Hematopoietic multipotent progenitor cell treated with erythropoietin and hydrocortisone succinate and interleukin-3 and kit ligand, for 4 days (in vitro differentiated cells): ENCODE data around the gene SYT6.
"Not testable (repeated sequence)": the region's sequence is repeated elsewhere in the genome, so short reads cannot be mapped to it uniquely, and the experiment has no call there.

Experiments
- DNase-seq: peaks from one replicate; pipeline ENCODE4 v3.0.0-alpha.2; 2015

SYT6 gene

GRCh38 chr1:114091711-114092110 lies 62.0 kb downstream of the SYT6 start:
- DNase-seq, result no peak

DNA sequence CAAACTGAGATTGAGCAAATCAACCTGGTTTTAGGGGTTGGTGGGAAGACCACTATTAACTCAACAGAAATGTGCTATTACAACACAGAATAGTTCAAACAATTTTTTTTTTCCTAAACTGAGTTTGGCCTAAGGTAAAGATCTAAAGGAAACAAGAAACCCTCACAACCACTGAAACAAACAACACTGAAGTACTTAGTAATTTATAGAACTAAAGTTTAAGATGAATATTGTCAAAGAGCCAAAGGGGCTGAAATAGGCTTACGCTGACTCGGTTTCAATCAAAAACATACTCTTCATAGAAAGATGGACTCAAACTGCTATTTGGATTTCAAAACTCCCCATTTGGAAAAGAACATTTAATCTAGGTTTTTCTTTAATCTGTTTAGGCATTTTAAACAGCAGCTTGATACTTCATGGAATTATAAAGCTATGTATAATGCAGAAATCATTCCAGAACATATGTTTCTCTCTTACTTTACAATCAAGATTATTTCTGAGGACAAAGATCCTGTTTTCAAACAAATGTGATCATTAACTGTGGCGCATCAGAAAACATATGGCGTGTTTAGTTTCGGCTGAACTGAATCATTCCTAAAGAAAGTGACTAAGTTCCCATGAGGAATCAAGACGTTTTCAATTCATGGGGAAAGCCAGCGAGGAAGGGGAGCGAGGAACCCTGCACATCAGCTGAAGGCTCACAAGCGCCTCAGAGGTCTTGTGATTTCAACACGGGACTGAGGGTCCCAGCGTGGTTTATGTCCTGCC lies 62.7 kb downstream of the SYT6 start:
- DNase-seq, result no peak

DNA sequence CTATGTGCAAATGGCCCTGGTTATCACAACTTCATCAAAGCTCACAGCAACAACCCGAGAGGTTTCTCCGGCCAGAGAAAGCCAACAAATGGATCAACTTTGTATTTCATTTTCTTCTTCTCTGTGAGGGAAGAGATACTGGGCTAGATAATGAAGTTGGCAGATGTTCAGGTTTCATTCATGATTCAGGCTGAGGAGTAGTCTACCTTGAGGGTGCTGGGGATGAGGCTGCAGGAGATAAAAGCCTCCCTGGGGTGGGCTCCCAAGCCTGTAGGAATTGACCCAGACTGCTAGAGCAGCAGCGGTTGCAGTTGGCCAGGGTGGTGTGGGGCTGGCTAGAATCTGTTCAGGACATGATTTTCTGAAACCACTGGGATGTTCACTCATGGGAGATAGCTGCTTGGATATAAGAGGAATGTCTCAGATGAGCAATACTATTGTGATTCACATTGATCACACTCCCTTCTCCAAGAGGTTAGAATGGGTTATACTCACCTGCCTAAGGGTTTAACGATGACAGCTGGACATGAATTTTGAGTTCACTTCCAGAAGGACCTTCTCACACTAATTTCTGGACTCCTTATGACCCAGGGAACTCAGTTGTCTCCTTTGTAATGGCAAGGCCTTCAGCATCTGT lies 64.0 kb downstream of the SYT6 start:
- no peak for DNase-seq

- peak; percentile 89 for DNase-seq
These were observed 65.0 kb downstream of the SYT6 start for GRCh38 chr1:114088392-114089299.

DNA sequence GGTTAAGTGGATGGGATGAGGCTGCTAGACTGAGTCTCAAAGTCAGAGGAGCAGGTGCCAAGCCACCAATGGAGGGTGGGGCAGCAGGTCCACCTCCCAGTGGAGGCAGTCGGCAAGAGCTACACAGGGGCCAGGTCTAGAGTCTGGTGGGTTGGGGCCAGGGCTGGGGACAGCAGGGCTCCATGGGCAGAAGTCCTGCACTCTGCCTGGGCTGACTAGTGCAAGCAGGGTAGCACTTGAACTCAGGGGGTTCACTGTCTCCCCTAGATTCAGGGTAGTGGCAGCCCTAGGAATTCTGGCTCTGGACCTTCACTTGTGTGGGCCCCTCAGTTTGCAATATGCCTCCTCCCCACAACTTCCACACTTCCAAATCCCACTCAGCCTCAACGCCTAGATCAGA lies 66.2 kb downstream of the SYT6 start:
- DNase-seq, result no peak

GRCh38 chr1:114086601-114087368 lies 66.9 kb downstream of the SYT6 start:
- no peak for DNase-seq

- no peak for DNase-seq
These were observed 70.6 kb downstream of the SYT6 start for GRCh38 chr1:114082867-114083585.

- DNase-seq, result no peak
These were observed 71.4 kb downstream of the SYT6 start for GRCh38 chr1:114082304-114082630.

- no peak for DNase-seq
These were observed 72.0 kb downstream of the SYT6 start for GRCh38 chr1:114081437-114082303.

DNA sequence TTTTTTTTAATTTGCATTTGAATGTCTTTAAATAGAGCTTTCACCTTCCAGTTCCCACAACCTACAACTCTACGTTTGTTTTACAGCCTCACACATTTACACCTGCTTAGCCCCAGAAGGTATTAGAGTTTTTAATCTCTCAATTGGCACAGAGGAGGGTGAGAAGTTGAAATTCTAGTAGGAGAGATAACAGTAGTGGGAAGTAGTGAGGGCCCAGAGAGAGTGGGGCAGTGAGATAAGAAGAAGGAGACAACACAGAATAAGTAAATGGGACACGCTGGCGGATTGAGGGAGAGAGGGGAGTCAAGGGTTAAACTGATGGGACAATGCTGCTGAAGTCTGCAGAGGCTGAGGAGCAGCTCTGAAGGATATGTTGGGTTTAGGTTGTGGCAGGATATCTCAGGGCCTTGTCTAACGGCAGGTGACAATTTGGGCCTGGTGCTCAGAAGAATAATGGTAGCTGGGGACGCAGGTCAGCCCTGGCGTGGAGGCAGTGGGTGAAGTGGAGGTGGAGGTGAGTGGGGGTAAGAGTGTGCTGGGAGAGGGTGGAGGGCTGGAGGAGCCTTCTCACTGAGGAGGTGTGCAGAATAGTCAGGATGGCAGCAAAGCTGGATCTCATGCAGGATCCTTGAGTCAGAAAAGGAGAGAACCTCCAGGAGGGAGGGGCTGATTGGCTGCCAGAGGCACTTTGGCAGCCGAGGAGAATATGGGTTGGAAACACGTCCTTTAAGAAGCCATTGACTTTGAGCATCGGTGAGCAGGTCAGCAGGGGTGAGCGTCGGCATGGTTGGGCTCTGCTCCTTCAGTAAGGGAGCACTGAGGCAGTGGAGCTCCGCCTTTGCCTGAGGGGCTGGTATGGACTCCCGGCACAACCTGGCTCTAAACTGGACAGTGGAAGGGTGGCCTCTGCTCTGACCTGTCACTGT lies 72.9 kb downstream of the SYT6 start:
- DNase-seq, result peak; percentile 86

DNA sequence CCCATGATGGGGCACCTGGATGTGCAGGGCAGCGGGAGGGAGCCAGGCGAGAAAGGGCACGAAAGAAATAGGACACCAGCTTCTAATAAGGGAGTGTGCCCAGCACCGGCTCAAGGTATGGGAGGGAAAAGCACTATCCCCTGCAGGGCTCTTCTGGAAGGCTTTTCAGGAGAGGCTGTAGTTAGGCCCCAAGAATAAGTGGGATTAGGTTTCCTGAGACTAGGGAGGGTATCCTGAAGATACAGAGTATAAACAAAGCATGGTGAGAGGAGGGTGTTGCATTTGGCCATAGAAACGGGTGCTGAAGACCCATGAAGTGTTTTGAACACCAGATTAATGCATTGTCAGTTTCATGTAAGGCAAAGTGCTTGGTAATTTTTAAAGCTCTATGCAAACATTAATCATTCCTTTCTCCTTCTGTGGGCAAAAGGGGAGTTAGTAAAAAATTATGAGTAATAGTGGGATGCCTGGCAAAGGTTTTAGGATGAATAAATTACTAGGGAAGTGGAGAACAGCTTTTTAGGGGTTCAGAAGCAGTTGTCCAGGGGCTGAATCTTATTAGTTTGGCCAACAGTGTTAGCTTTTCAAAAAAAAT lies 74.0 kb downstream of the SYT6 start:
- no peak for DNase-seq

DNA sequence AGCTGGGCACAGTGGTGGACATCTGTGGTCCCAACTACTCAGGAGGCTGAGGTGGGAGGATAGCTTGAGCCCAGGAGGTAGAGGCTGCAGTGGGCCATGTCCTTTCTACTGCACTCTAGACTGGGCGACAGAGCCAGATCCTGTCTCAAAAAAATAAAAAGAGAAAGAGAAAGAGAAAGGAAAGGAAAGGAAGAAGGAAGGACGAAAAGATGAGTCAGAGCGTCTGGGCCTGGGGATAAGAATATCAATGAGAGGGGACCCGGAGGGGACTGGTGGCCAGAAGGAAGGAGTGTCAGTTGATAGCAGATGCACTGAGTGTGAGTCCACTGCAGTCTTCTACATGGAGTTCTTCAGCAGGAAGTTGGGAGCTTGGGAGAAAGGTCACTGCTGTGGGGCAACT lies 75.6 kb downstream of the SYT6 start:
- DNase-seq, result peak; percentile 81

- DNase-seq, result no peak
These were observed 76.5 kb downstream of the SYT6 start for GRCh38 chr1:114077188-114077587.

GRCh38 chr1:114076308-114076707 lies 77.4 kb downstream of the SYT6 start:
- no peak for DNase-seq

- no peak for DNase-seq
These were observed 78.0 kb downstream of the SYT6 start for GRCh38 chr1:114075546-114076242.

GRCh38 chr1:114075105-114075504 lies 78.6 kb downstream of the SYT6 start:
- no peak for DNase-seq

GRCh38 chr1:114072246-114072645 lies 81.4 kb downstream of the SYT6 start:
- DNase-seq, result no peak

GRCh38 chr1:114069762-114070161 lies 83.9 kb downstream of the SYT6 start:
- not testable (repeated sequence) for DNase-seq

DNA sequence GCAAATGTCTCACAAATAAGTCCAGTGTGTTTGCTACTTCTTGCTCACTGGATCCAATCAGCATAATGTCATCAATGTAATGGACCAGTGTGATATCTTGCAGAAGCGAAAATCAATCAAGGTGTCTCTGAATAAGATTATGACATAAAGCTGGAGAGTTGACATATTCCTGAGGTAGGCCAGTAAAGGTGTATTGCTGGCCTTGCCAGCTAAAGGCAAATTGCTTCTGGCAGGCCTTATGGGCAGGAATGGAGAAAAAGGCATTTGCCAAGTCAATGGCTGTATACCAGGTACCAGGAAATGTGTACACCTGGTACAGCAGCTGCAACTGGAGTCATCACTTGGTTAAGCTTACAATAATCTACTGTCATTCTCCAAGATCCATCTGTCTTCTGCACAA lies 85.0 kb downstream of the SYT6 start:
- DNase-seq, result not testable (repeated sequence)
